ENCODE results near the gene MTO1.
"Not testable (repeated sequence)": the region's sequence is repeated elsewhere in the genome, so short reads cannot be mapped to it uniquely, and the experiment has no call there.

Gene MTO1

DNA sequence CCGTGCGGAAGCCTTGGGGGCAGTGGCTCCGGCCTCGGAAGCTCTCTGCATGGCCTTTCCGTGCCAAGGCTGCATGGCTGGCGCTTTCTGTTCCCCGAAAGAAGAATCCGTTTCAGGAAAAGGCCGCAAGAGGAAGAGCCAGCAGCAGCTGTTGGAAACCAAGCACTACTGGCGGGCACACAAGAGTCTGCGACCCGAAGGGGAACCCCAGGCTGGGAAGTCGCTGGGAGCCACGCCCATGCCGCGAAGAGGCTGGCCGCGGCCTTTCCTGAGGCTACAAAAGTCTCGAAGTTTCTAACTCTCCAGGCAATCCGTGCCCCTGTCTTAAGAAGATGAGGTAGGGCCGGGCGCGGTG is 9.5 kb upstream of the MTO1 start, which contains the start of gene CGAS (continued):
- TF ChIP-seq ZNF416 (tag by site-specific recombination; IDR thresholded peaks at IDR 0.05) (no peak), ZNF146 (tag by site-specific recombination; IDR thresholded peaks at IDR 0.05) (no peak), ZNF585B (tag by site-specific recombination; IDR thresholded peaks at IDR 0.05) (no peak), ZNF548 (tag by site-specific recombination; IDR thresholded peaks at IDR 0.05) (no peak), ZNF707 (tag by site-specific recombination; IDR thresholded peaks at IDR 0.05) (no peak), ZNF140 (tag by site-specific recombination; IDR thresholded peaks at IDR 0.05) (no peak), ZNF571 (tag by site-specific recombination; IDR thresholded peaks at IDR 0.05) (no peak)
- TF ChIP-seq, protein P1, sequence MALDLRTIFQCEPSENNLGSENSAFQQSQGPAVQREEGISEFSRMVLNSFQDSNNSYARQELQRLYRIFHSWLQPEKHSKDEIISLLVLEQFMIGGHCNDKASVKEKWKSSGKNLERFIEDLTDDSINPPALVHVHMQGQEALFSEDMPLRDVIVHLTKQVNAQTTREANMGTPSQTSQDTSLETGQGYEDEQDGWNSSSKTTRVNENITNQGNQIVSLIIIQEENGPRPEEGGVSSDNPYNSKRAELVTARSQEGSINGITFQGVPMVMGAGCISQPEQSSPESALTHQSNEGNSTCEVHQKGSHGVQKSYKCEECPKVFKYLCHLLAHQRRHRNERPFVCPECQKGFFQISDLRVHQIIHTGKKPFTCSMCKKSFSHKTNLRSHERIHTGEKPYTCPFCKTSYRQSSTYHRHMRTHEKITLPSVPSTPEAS (tag by site-specific recombination; IDR thresholded peaks at IDR 0.05) = no peak
- TF ChIP-seq, protein P2, sequence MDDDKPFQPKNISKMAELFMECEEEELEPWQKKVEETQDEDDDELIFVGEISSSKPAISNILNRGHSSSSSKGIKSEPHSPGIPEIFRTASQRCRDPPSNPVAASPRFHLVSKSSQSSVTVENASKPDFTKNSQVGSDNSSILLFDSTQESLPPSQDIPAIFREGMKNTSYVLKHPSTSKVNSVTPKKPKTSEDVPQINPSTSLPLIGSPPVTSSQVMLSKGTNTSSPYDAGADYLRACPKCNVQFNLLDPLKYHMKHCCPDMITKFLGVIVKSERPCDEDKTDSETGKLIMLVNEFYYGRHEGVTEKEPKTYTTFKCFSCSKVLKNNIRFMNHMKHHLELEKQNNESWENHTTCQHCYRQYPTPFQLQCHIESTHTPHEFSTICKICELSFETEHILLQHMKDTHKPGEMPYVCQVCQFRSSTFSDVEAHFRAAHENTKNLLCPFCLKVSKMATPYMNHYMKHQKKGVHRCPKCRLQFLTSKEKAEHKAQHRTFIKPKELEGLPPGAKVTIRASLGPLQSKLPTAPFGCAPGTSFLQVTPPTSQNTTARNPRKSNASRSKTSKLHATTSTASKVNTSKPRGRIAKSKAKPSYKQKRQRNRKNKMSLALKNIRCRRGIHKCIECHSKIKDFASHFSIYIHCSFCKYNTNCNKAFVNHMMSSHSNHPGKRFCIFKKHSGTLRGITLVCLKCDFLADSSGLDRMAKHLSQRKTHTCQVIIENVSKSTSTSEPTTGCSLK (tag by site-specific recombination; IDR thresholded peaks at IDR 0.05) = no peak

DNA sequence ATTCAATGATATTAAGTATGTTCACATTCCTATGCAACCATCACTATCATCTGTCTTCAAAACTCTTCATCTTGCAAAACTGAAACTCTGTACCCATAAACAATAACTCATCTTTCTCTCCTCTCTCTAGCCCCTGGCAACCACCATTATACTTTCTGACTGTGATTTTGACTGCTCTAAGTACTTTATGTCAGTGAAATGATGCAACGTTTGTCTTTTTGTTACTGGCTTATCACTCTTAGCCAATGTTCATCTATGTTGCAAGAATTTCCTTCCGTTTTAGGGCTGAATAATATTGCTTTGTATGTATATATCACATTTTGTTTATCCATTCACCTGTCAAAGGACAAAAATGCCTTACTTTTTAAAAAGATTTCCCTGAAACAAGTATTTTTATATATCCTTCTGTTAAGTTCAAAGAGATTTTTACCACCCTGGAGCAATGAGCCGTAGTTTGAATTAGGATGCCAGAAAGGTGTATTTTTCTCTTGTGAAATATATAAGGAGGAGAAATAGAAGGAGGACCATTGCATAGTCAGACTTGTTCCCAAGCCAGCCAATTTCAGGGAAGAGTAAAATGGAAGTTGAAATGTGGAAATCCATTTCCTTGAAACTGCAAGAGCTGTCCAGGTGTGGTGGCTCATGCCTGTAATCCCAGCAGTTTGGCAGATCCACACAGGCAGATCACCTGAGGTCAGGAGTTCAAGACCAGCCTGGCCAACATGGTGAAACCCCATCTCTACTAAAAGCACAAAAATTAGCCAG is 5.5 kb upstream of the MTO1 start:
- H3K27ac ChIP-seq (ENCODE audit: extremely low read depth, low read depth, low read length) = no peak overlapping the region
- H3K4me1 ChIP-seq (ENCODE audit: control insufficient read depth, insufficient read depth, low read length) = no peaks in the 10 kb centered on the region
- H3K9me3 ChIP-seq (ENCODE audit: control insufficient read depth, insufficient read depth, low read depth, low read length) = no peaks in the 10 kb centered on the region
- TF ChIP-seq SALL2 (tag by site-specific recombination; IDR thresholded peaks at IDR 0.05; ENCODE audit: borderline replicate concordance) (no peak), ZNF510 (tag by site-specific recombination; IDR thresholded peaks at IDR 0.05; ENCODE audit: insufficient replicate concordance) (no peak), WT1 (tag by site-specific recombination; IDR thresholded peaks at IDR 0.05) (no peak), ZBTB48 (tag by site-specific recombination; IDR thresholded peaks at IDR 0.05) (no peak), ZNF629 (tag by site-specific recombination; IDR thresholded peaks at IDR 0.05) (no peak), ZNF157 (tag by site-specific recombination; IDR thresholded peaks at IDR 0.05) (no peak)
- TF ChIP-seq, protein P1 (tag by site-specific recombination; IDR thresholded peaks at IDR 0.05) = no peak
- POLR2A ChIA-PET = no interaction called here
- no peak overlapping the region for H3K4me3 ChIP-seq (ENCODE audit: low read depth, low read length)
- H3K36me3 ChIP-seq (ENCODE audit: control insufficient read depth in 2 of 2, insufficient read depth in 1 of 2, low read length in 2 of 2) = no peaks in the 10 kb centered on the region
- CTCF ChIA-PET = interaction anchor here (0.6 to 0.7 kb wide), 3 partner anchors 47 to 93 kb away, joined by 3 to 6 read pairs (median 4); no protein-coding TSS in a partner anchor

DNA sequence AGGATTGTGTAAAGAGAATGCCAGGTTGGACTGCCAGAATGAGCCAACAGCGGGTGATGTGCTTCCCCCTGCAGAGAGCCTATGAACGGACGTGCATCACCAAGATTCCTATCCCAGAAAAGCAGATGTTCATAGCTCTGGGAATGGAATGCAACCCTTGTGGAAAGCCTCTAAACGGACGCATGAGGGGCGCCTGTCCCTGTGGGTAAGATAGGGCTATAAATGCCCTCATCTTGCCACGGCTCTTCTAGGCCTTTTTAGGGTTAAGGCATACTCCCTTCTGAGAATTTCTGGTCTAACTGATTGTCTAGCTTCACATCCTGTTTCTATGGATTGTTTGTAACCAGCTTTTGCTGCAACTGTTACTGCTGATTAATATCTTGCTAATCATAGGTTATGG is 2.1 kb upstream of the MTO1 start:
- POLR2A ChIA-PET; H3K27ac ChIP-seq (ENCODE audit: extremely low read depth, low read depth, low read length): not testable (repeated sequence)

DNA sequence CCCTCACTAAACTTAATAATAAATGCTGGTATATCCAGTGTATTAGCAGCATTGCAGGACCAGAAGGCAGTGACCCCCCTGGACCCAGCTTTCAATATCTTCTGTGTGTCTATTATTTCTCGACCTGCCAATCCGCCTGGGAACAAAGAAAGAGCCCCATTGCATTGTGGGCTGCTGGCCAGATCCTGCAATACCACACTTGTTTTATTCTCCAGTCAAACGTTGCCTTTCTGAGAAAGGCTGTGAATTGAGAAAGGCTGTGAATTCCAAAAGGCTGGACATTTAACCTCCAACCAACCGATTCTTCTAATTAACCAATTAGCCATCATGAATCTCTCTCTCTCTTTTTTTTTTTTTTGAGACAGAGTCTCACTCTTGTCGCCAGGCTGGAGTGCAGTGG is 1.5 kb upstream of the MTO1 start:
- POLR2A ChIA-PET = interaction anchor here (0.6 to 2.7 kb wide), 3 partner anchors 61 to 132 kb away, joined by 4 to 24 read pairs (median 7); partner anchors contain the start of gene EEF1A1
- H3K4me1 ChIP-seq (ENCODE audit: control insufficient read depth, insufficient read depth, low read length) = no peaks in the 10 kb centered on the region
- peaks cover 4 to 10% of the 10 kb centered on the region in 2 experiments; a peak in 2 of 3 replicates for H3K36me3 ChIP-seq (ENCODE audit: control insufficient read depth in 2 of 2, insufficient read depth in 1 of 2, low read length in 2 of 2)
- no peak overlapping the region for H3K4me3 ChIP-seq (ENCODE audit: low read depth, low read length)
- H3K9me3 ChIP-seq (ENCODE audit: control insufficient read depth, insufficient read depth, low read depth, low read length) = no peaks in the 10 kb centered on the region
- H3K27ac ChIP-seq (ENCODE audit: extremely low read depth, low read depth, low read length) = no peak overlapping the region
- CTCF ChIA-PET = interaction anchor here (0.6 to 0.7 kb wide), 2 partner anchors 26 to 95 kb away, joined by 3 read pairs; no protein-coding TSS in a partner anchor
- no peak for TF ChIP-seq ZNF16 (tag by site-specific recombination; IDR thresholded peaks at IDR 0.05; ENCODE audit: low read depth)
- no peak for TF ChIP-seq SETDB1 (IDR thresholded peaks at IDR 0.05; ENCODE audit: insufficient read length, low read length)
- no peak for TF ChIP-seq ZNF664 (tag by site-specific recombination; IDR thresholded peaks at IDR 0.05)
- TF ChIP-seq ZNF175 (tag by site-specific recombination; IDR thresholded peaks at IDR 0.05) = no peak
- TF ChIP-seq ZNF530 (tag by site-specific recombination; IDR thresholded peaks at IDR 0.05; ENCODE audit: low read depth) = no peak
- no peak for TF ChIP-seq ZNF391 (tag by site-specific recombination; IDR thresholded peaks at IDR 0.05; ENCODE audit: borderline replicate concordance, low read depth)
- TF ChIP-seq ZNF121 (tag by site-specific recombination; IDR thresholded peaks at IDR 0.05) = no peak
- no peak for TF ChIP-seq SALL2 (tag by site-specific recombination; IDR thresholded peaks at IDR 0.05; ENCODE audit: borderline replicate concordance)

More for the DNA sequence above, 2.1 kb upstream of the MTO1 start:
- H3K4me3 ChIP-seq (ENCODE audit: low read depth, low read length); CTCF ChIA-PET; H3K9me3 ChIP-seq (ENCODE audit: control insufficient read depth, insufficient read depth, low read depth, low read length); H3K4me1 ChIP-seq (ENCODE audit: control insufficient read depth, insufficient read depth, low read length); H3K36me3 ChIP-seq (ENCODE audit: control insufficient read depth in 2 of 2, insufficient read depth in 1 of 2, low read length in 2 of 2): not testable (repeated sequence)

All from HEK293 (cell line).